ENCODE data around the gene RNF14.
"Not testable (repeated sequence)": the region's sequence is repeated elsewhere in the genome, so short reads cannot be mapped to it uniquely, and the experiment has no call there.

Gene RNF14

GRCh38 chr5:142017832-142018427, 49.0 kb downstream of the RNF14 start:
- DNase-seq, result peak; percentile 88

GRCh38 chr5:142020122-142020659, 51.3 kb downstream of the RNF14 start:
- no peak for DNase-seq

- no peak for DNase-seq
These were observed 54.9 kb downstream of the RNF14 start for GRCh38 chr5:142023836-142024235.

DNA sequence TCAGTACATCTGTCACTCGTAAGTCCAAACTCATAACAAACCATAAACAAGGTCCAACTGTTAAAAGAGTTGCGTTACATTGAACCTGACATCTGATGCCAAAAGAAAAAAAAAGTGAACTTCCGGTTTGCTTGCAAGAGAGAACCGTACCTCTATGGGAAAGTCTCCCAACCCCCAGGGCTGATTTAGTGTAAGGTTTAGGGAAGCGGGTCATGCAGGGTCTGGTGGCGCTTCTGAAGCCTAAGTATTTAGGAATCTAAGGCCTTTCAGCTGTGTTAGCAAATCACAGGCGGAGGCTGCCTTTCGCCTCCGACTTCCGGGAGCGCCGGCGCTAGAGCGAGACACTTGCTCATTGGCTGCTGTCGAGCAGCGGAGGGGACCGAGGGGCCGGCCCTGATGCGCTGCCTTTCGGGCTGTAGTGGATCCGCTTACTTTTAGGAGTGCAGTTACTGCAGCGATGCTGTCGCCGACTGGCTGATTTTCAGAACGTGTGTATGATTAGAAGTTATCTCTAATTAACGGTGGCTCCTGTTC, 55.9 kb downstream of the RNF14 start:
- DNase-seq, result peak; percentile 90

DNA sequence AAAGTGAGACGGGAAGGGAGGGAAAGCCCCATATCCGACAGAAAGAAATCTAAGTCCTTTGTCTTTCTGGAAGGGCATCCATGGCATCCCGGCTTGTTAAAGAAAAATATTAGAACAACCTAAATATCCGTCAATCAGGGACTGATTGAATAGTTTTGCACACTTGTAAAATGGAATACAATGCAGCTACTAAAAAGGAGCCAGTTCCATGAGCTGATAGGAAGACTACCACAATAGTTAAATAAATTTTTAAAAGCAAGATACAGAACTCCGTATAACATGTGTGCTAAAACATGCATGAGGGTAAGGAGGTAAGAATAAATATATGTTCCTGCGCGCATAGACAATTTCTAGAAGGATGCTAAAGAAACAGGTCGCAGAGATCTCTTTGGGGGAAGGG, 56.7 kb downstream of the RNF14 start:
- DNase-seq, result no peak

- no peak for DNase-seq
These were observed 63.2 kb downstream of the RNF14 start for GRCh38 chr5:142032150-142032549.

DNA sequence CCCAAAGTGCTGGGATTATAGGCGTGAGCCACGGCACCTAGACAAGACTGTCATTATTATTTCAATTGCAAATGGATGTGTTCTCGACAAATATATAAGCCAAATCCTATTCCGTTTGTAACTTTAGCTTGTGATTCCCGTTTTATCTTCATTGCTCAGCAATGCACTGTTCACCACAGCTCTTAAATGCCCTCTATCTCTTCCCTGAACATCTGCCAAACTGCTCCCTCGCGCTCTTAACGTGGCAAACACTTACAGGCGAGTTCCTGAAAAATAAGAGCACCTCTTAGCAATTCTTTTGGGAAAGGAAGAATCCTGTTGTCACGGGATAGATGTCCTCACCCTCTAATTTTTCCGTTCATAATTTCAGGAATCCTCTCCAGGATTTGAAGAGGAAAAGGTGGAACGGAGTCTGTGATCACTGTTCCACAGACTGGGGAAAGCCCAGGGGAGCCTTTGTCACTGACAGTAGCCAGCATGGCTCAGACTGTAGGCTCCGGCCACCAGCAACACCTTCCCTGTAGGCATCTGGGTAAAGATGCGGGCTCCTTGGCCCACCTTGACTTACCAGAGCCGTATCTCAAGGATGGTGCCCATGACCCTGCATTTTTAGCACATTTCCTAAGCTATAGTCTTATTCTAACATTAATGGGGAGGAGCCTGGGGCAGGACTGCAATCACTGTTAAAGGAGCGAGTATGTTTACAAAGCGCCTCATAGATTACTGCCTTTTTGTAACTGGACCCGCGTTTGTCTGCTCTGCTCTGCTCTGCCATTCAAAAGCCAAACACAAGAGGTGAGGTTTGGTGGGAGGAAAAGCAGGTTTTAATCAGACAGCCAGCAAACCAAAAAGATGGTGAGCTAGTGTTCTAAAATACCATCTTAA, 64.1 kb downstream of the RNF14 start:
- no peak for DNase-seq

GRCh38 chr5:142033632-142034567, 65.0 kb downstream of the RNF14 start:
- not testable (repeated sequence) for DNase-seq

GRCh38 chr5:142034994-142035393, 66.1 kb downstream of the RNF14 start:
- DNase-seq, result no peak

- no peak for DNase-seq
These were observed 68.0 kb downstream of the RNF14 start for GRCh38 chr5:142036918-142037317.

DNA sequence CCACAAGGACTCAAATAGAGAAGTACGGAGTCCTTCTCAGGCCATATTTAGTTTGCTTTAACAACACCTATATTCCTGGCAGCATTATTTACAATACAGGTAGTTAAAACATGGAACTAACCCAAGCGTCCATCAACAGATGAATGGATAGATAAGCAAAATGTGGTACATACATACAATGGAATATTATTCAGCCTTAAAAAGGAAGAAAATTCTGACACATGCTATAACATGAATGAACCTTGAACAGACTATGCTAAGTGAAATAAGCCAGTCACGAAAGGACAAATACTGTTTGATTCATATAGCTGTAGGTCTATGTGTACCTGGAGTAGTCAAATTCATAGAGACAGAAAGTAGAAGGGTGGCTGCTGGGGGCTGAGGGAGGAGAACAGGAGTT, 68.7 kb downstream of the RNF14 start:
- not testable (repeated sequence) for DNase-seq

- no peak for DNase-seq
These were observed 69.8 kb downstream of the RNF14 start for GRCh38 chr5:142038735-142039134.
